OCI-LY3 (cell line): ENCODE measurements around the gene KRT74.

Experiments
- H2AFZ ChIP-seq: fragments of 200-600, 300-600 bp; shearing (Covaris generic); 2 replicates; pipeline ENCODE4 v1.6.0; 2014; ENCODE audit warnings: antibody characterized with exemption, low read depth, low read length
- H3K27ac ChIP-seq: fragments of 200-600, 300-600 bp; sonication (generic); 2 replicates; pipeline ENCODE4 v1.5.1; 2014; ENCODE audit warnings: mild to moderate bottlenecking, low read length, moderate library complexity, mixed read lengths
- H3K27me3 ChIP-seq: fragments of 200-600, 300-600 bp; sonication (generic); 2 replicates; pipeline ENCODE4 v1.6.1; 2014; ENCODE audit warnings: low read depth, low read length, mixed read lengths
- H3K36me3 ChIP-seq: fragments of 200-600, 300-600 bp; sonication (generic); replicated peaks from 2 replicates; pipeline ENCODE3; 2014; ENCODE audit warnings: low read depth, low read length, mixed read lengths
- H3K4me1 ChIP-seq: fragments of 300-600, 200-600 bp; sonication (generic); 2 replicates; pipeline ENCODE4 v1.6.1; 2014; ENCODE audit warnings: low read length, mixed read lengths
- H3K4me2 ChIP-seq: fragments of 200-600, 300-600 bp; sonication (generic); 2 replicates; pipeline ENCODE4 v1.6.1; 2014; ENCODE audit warnings: low read length, mixed read lengths
- H3K4me3 ChIP-seq: fragments of 300-600, 200-600 bp; sonication (generic); 2 replicates; pipeline ENCODE4 v1.5.1; 2014; ENCODE audit warnings: antibody characterized with exemption, mild to moderate bottlenecking, low read length, moderate library complexity
- H3K79me2 ChIP-seq: fragments of 300-600, 200-600 bp; shearing (Covaris generic); 2 replicates; pipeline ENCODE4 v1.6.1; 2014; ENCODE audit warnings: mild to moderate bottlenecking, low read length, mixed read lengths
- H3K9ac ChIP-seq: fragments of 300-600, 200-600 bp; shearing (Covaris generic); 2 replicates; pipeline ENCODE4 v1.6.0; 2014; ENCODE audit warnings: mild to moderate bottlenecking, low read length, moderate library complexity
- H3K9me3 ChIP-seq: fragments of 200-600, 300-600 bp; shearing (Covaris generic); 2 replicates; pipeline ENCODE4 v1.6.1; 2014; ENCODE audit warnings: low read length, mixed read lengths; ENCODE audit not compliant: insufficient read depth
- H4K20me1 ChIP-seq: fragments of 200-600, 300-600 bp; sonication (generic); 2 replicates; pipeline ENCODE4 v1.6.1; 2016; ENCODE audit warnings: low read length, mixed read lengths; ENCODE audit not compliant: insufficient read depth
- EZH2phosphoT487 ChIP-seq: fragments of 200-600 bp; shearing (Covaris generic); IDR thresholded peaks from 2 replicates; pipeline ENCODE4 v1.6.1; 2018; ENCODE audit warnings: antibody characterized with exemption, mixed run types, low read depth
- TF ChIP-seq, protein P1 (sequence below): fragments of 200-600, 300-600 bp; sonication (generic); IDR thresholded peaks from 2 replicates; pipeline ENCODE4 v1.5.1; 2014; ENCODE audit warnings: antibody characterized with exemption, low read length, low read depth

The KRT74 gene

DNA sequence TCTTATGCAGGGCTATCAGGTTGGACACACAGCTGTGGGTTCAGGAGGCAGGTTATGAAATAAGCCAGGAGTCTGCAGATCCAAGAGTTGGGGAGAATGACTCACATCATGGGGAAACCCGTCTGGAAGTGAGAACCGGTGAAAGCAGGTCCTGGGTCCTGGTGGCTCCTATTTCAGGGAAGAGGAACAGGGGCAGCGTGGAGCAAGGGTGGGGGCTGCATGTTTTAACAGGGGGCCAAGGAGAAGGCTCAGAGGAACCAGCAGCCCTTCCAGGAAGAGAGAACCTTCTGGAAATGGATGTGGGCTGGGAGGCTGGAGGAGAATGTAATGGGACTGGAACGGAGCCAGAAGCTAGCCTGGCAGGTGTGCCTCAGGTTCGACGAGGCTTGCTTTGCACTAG, 7.8 kb upstream of the KRT74 start:
- peaks cover 19% of the 10 kb centered on the region for H3K27me3 ChIP-seq
- H3K27ac ChIP-seq, result no peak overlapping the region
- H3K9ac ChIP-seq, result no peak overlapping the region
- H3K36me3 ChIP-seq, result no peaks in the 10 kb centered on the region
- H3K9me3 ChIP-seq, result no peaks in the 10 kb centered on the region
- no peaks in the 10 kb centered on the region for H3K79me2 ChIP-seq
- H2AFZ ChIP-seq, result no peak overlapping the region
- no peak overlapping the region for H3K4me3 ChIP-seq
- H3K4me1 ChIP-seq, result no peaks in the 10 kb centered on the region
- no peak for TF ChIP-seq EZH2phosphoT487
- TF ChIP-seq, protein P1, sequence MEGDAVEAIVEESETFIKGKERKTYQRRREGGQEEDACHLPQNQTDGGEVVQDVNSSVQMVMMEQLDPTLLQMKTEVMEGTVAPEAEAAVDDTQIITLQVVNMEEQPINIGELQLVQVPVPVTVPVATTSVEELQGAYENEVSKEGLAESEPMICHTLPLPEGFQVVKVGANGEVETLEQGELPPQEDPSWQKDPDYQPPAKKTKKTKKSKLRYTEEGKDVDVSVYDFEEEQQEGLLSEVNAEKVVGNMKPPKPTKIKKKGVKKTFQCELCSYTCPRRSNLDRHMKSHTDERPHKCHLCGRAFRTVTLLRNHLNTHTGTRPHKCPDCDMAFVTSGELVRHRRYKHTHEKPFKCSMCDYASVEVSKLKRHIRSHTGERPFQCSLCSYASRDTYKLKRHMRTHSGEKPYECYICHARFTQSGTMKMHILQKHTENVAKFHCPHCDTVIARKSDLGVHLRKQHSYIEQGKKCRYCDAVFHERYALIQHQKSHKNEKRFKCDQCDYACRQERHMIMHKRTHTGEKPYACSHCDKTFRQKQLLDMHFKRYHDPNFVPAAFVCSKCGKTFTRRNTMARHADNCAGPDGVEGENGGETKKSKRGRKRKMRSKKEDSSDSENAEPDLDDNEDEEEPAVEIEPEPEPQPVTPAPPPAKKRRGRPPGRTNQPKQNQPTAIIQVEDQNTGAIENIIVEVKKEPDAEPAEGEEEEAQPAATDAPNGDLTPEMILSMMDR, result no peak
- H4K20me1 ChIP-seq, result no peaks in the 10 kb centered on the region
- no peak overlapping the region for H3K4me2 ChIP-seq

- Histone ChIP-seq H4K20me1 (no peaks in the 10 kb centered on the region), H3K9ac (no peak overlapping the region), H3K79me2 (no peaks in the 10 kb centered on the region), H3K36me3 (no peaks in the 10 kb centered on the region), H3K4me1 (no peaks in the 10 kb centered on the region), H3K9me3 (no peaks in the 10 kb centered on the region), H3K4me3 (no peak overlapping the region), H3K4me2 (no peak overlapping the region), H3K27ac (no peak overlapping the region), H2AFZ (no peak overlapping the region), H3K27me3 (peaks cover 19% of the 10 kb centered on the region)
- no peak for TF ChIP-seq EZH2phosphoT487
- TF ChIP-seq, protein P1, result no peak
Measured at GRCh38 chr12:52581066-52581465, 7.4 kb upstream of the KRT74 start.

- Histone ChIP-seq H3K79me2 (no peaks in the 10 kb centered on the region), H3K9ac (no peak overlapping the region), H3K4me3 (no peak overlapping the region), H3K4me1 (no peaks in the 10 kb centered on the region), H4K20me1 (no peaks in the 10 kb centered on the region), H3K4me2 (no peak overlapping the region), H3K27me3 (peaks cover 19% of the 10 kb centered on the region), H3K27ac (no peak overlapping the region), H3K36me3 (no peaks in the 10 kb centered on the region), H3K9me3 (no peaks in the 10 kb centered on the region), H2AFZ (no peak overlapping the region)
- TF ChIP-seq, protein P1, result no peak
- TF ChIP-seq EZH2phosphoT487, result no peak
Measured at GRCh38 chr12:52580496-52580895, 6.9 kb upstream of the KRT74 start.

GRCh38 chr12:52579468-52580465, 6.1 kb upstream of the KRT74 start:
- Histone ChIP-seq H3K4me2 (no peak overlapping the region), H3K4me1 (peaks cover 5% of the 10 kb centered on the region; the same call in 1 of the 2 replicates), H3K79me2 (no peaks in the 10 kb centered on the region), H3K27me3 (peaks cover 19% of the 10 kb centered on the region), H3K9me3 (no peaks in the 10 kb centered on the region), H3K4me3 (no peak overlapping the region), H3K36me3 (no peaks in the 10 kb centered on the region), H4K20me1 (no peaks in the 10 kb centered on the region), H2AFZ (no peak overlapping the region), H3K27ac (no peak overlapping the region), H3K9ac (no peak overlapping the region)
- TF ChIP-seq, protein P1, result no peak
- TF ChIP-seq EZH2phosphoT487, result no peak
